Uterus (tissue), 2 donors: ENCODE measurements around the gene AK2.

Experiments used
- POLR2A ChIP-seq, 2 donors: fragments of 450-650 bp; IDR thresholded peaks; one replicate each; pipeline ENCODE4 v1.6.1; 2016; ENCODE audit warnings: antibody characterized with exemption in 2 of 2, mild to moderate bottlenecking in 1 of 2, moderate library complexity in 1 of 2
- TF ChIP-seq, protein P1 (sequence below), 4 experiments: fragments of 200-600 bp in 2 of 4; fragments of 450-650 bp in 2 of 4; sonication (generic) in 2 of 4; IDR thresholded peaks; one replicate each; pipeline ENCODE4 v1.5.1; 2016 to 2019; ENCODE audit warnings: antibody characterized with exemption in 4 of 4, mild to moderate bottlenecking in 2 of 4, moderate library complexity in 1 of 4

DNA sequence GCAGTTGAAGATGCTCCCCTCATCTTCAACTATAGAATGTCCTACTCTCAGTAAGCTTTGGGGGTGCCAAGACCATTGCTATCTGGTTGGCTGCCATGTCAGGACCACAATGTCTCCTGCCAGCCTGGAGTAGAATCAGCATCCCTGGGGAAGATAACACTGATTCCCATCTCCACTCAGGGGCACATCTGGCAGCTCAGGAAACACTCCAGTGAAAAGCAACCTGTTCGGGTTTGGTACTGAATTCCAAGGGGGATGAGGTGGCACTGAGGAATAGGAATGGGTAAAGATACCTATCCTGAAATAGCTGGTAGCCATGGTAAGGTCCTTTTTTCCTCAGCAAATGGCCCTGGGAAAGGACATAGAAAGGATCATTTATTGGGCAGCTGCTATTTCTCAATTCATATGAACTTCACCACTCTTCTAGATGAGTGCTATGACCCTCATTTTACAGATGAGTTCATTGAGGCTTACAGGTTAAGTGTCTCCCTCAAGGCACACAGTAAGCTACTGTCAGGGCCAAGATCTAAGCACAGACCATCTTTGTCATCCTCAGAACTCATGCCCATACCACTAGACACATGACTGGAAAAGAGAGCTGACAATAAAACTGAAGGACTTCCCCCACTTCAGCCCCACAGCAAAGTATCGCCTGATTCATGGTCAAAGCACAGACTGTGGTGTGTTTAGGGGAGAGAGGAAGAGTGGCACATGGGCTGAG is 31.4 kb downstream of the AK2 start:
- TF ChIP-seq, protein P1, sequence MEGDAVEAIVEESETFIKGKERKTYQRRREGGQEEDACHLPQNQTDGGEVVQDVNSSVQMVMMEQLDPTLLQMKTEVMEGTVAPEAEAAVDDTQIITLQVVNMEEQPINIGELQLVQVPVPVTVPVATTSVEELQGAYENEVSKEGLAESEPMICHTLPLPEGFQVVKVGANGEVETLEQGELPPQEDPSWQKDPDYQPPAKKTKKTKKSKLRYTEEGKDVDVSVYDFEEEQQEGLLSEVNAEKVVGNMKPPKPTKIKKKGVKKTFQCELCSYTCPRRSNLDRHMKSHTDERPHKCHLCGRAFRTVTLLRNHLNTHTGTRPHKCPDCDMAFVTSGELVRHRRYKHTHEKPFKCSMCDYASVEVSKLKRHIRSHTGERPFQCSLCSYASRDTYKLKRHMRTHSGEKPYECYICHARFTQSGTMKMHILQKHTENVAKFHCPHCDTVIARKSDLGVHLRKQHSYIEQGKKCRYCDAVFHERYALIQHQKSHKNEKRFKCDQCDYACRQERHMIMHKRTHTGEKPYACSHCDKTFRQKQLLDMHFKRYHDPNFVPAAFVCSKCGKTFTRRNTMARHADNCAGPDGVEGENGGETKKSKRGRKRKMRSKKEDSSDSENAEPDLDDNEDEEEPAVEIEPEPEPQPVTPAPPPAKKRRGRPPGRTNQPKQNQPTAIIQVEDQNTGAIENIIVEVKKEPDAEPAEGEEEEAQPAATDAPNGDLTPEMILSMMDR (IDR thresholded peaks at IDR 0.05) = no peak
- no peak for TF ChIP-seq POLR2A (IDR thresholded peaks at IDR 0.05)
